ENCODE results near the gene PYCR2.
"Not testable (repeated sequence)": the region's sequence is repeated elsewhere in the genome, so short reads cannot be mapped to it uniquely, and the experiment has no call there.

PYCR2 gene

DNA sequence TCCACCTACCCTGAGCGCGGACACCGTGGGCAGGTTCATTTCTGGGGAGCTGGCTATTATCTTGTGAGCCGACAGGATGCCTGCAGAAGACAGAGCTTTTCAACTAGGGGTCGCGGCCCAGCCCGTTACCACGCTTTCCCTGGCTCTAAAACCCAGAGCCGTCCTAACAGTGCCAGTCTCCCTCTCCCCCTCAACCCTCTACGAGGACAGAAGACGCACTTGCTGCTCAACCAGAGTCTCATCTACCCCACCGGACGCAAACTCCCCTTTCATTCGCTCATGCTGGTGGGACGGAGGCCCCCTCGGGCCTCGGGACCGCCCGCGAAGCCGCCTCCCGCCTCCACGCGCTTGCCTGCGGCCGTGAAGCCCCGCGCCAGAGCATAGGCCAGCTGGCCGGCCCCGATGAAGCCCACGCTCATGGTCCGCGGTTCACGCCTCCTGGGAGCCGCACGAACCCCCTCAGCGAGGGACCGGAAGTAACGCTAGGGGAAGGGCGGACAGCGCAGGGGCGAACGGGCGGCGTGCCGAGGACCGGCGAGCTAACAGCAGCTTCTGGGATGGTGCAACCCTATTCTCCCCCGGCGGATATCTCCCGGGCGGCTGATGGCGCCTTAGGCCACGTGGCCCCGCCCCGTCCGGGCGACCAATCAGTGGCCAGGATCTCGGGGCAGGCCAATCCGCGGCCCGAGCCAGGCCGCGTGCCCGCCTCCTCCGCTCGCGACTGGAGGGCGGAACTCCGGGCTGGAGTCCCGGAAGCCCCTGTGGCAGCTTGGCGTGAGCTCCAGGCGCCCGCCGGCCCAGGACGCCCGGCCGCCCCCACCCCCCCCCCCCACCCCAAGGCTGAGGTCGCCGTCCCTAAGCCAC is at the start of gene PYCR2:
Gene PYCR2, minus strand, starts transcription at position 559 of the 864 bp plus-strand sequence. Its CDS starts 140 bp downstream, at position 419.
- H3K9ac ChIP-seq (ENCODE audit: low read length): peak within 1 kb of the TSS; percentile 57
- peaks cover 13% of the 10 kb centered on the region for H3K4me1 ChIP-seq (ENCODE audit: control insufficient read depth, insufficient read depth, low read length)
- H3K4me3 ChIP-seq (ENCODE audit: low read length): peak within 1 kb of the TSS; percentile 84
- H3K36me3 ChIP-seq (ENCODE audit: control insufficient read depth, insufficient read depth, low read length): peaks cover 8% of the 10 kb centered on the region
- peak within 1 kb of the TSS; percentile 94 for H3K27ac ChIP-seq (ENCODE audit: low read depth, low read length)
- no peaks in the 10 kb centered on the region for H3K27me3 ChIP-seq (ENCODE audit: control insufficient read depth, insufficient read depth, low read length)

DNA sequence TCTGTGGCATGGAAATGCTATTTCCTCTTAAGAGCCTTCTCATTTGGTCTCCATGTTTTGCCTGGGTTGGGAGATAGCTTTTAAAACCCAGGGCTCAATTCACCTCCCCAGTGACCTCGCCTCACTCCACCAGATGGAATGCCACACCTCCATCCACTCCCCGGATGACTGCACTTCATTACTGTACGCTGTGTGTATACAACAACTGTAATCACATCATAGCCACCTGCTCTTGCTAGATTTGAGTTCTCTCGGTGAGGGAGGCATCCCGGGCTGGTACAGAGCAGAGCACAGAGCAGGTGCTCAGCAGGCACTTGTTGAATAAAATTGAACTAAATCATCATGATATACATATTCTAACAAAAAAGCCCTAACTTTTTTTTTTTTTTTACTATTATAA is 49.1 kb upstream of the PYCR2 start:
- no peak overlapping the region for H3K27ac ChIP-seq (ENCODE audit: low read depth, low read length)
- no peak overlapping the region for H3K9ac ChIP-seq (ENCODE audit: low read length)
- H3K4me3 ChIP-seq (ENCODE audit: low read length): no peak overlapping the region
- peaks cover 2% of the 10 kb centered on the region for H3K4me1 ChIP-seq (ENCODE audit: control insufficient read depth, insufficient read depth, low read length)
- peaks cover 3% of the 10 kb centered on the region for H3K36me3 ChIP-seq (ENCODE audit: control insufficient read depth, insufficient read depth, low read length)
- no peaks in the 10 kb centered on the region for H3K27me3 ChIP-seq (ENCODE audit: control insufficient read depth, insufficient read depth, low read length)

GRCh38 chr1:225972344-225973152 is 48.5 kb upstream of the PYCR2 start:
- no peak overlapping the region for H3K9ac ChIP-seq (ENCODE audit: low read length)
- no peaks in the 10 kb centered on the region for H3K27me3 ChIP-seq (ENCODE audit: control insufficient read depth, insufficient read depth, low read length)
- no peak overlapping the region for H3K4me3 ChIP-seq (ENCODE audit: low read length)
- peaks cover under 1% of the 10 kb centered on the region for H3K36me3 ChIP-seq (ENCODE audit: control insufficient read depth, insufficient read depth, low read length)
- peaks cover 2% of the 10 kb centered on the region for H3K4me1 ChIP-seq (ENCODE audit: control insufficient read depth, insufficient read depth, low read length)
- H3K27ac ChIP-seq (ENCODE audit: low read depth, low read length): no peak overlapping the region

- H3K4me3 ChIP-seq (ENCODE audit: low read length); H3K9ac ChIP-seq (ENCODE audit: low read length); H3K27me3 ChIP-seq (ENCODE audit: control insufficient read depth, insufficient read depth, low read length); H3K4me1 ChIP-seq (ENCODE audit: control insufficient read depth, insufficient read depth, low read length); H3K27ac ChIP-seq (ENCODE audit: low read depth, low read length); H3K36me3 ChIP-seq (ENCODE audit: control insufficient read depth, insufficient read depth, low read length): not testable (repeated sequence)
Observed at GRCh38 chr1:225970592-225971157, 46.6 kb upstream of the PYCR2 start.

DNA sequence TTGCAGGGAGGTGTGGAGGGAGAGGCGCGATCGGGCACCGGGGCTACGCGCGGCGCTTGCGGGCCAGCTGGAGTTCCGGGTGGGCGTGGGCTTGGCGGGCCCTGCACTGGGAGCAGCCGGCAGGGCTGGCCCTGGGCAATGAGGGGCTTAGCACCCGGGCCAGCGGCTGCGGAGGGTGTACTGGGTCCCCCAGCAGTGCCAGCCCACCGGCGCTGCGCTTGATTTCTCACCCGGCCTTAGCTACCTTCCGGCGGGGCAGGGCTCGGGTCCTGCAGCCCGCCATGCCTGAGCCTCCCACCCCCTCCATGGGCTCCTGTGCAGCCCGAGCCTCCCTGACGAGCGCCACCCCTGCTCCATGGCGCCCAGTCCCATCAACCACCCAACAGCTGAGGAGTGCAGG is 45.7 kb upstream of the PYCR2 start:
- H3K27me3 ChIP-seq (ENCODE audit: control insufficient read depth, insufficient read depth, low read length); H3K9ac ChIP-seq (ENCODE audit: low read length); H3K36me3 ChIP-seq (ENCODE audit: control insufficient read depth, insufficient read depth, low read length); H3K27ac ChIP-seq (ENCODE audit: low read depth, low read length); H3K4me1 ChIP-seq (ENCODE audit: control insufficient read depth, insufficient read depth, low read length); H3K4me3 ChIP-seq (ENCODE audit: low read length): not testable (repeated sequence)

DNA sequence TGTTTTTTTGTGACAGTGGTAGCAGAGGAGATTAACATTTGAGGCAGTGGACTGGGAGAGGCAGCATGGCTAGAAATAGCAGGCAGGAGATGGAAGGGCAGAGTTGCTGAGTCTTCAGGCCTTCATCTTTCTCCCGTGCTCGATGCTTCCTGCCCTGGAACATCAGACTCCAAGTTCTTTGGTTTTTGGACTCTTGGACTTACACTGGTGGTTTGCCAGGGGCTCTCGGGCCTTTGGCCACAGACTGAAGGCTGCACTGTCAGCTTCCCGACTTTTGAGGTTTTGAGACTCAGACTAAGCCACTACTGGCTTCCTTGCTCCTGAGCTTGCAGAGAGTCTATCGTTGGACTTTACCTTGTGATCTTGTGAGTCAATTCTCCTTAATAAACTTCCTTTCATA is 41.2 kb upstream of the PYCR2 start:
- Histone ChIP-seq H3K9ac (ENCODE audit: low read length) (no peak overlapping the region), H3K27ac (ENCODE audit: low read depth, low read length) (no peak overlapping the region), H3K4me1 (ENCODE audit: control insufficient read depth, insufficient read depth, low read length) (no peaks in the 10 kb centered on the region), H3K4me3 (ENCODE audit: low read length) (no peak overlapping the region), H3K36me3 (ENCODE audit: control insufficient read depth, insufficient read depth, low read length) (no peaks in the 10 kb centered on the region), H3K27me3 (ENCODE audit: control insufficient read depth, insufficient read depth, low read length) (no peaks in the 10 kb centered on the region)

GRCh38 chr1:225963735-225964530 is 39.9 kb upstream of the PYCR2 start:
- H3K9ac ChIP-seq (ENCODE audit: low read length): no peak overlapping the region

GRCh38 chr1:225962440-225962975 is 38.5 kb upstream of the PYCR2 start:
- no peak overlapping the region for H3K9ac ChIP-seq (ENCODE audit: low read length)
- H3K36me3 ChIP-seq (ENCODE audit: control insufficient read depth, insufficient read depth, low read length): no peaks in the 10 kb centered on the region
- H3K27ac ChIP-seq (ENCODE audit: low read depth, low read length): no peak overlapping the region
- no peak overlapping the region for H3K4me3 ChIP-seq (ENCODE audit: low read length)
- H3K4me1 ChIP-seq (ENCODE audit: control insufficient read depth, insufficient read depth, low read length): no peaks in the 10 kb centered on the region
- no peaks in the 10 kb centered on the region for H3K27me3 ChIP-seq (ENCODE audit: control insufficient read depth, insufficient read depth, low read length)

More at GRCh38 chr1:225963735-225964530, 39.9 kb upstream of the PYCR2 start:
- Histone ChIP-seq H3K36me3 (ENCODE audit: control insufficient read depth, insufficient read depth, low read length) (no peaks in the 10 kb centered on the region), H3K27me3 (ENCODE audit: control insufficient read depth, insufficient read depth, low read length) (no peaks in the 10 kb centered on the region), H3K4me3 (ENCODE audit: low read length) (no peak overlapping the region), H3K4me1 (ENCODE audit: control insufficient read depth, insufficient read depth, low read length) (no peaks in the 10 kb centered on the region), H3K27ac (ENCODE audit: low read depth, low read length) (no peak overlapping the region)

GRCh38 chr1:225961659-225962439 is 37.8 kb upstream of the PYCR2 start:
- no peak overlapping the region for H3K9ac ChIP-seq (ENCODE audit: low read length)
- H3K4me3 ChIP-seq (ENCODE audit: low read length): no peak overlapping the region
- H3K27me3 ChIP-seq (ENCODE audit: control insufficient read depth, insufficient read depth, low read length): no peaks in the 10 kb centered on the region
- H3K27ac ChIP-seq (ENCODE audit: low read depth, low read length): no peak overlapping the region
- no peaks in the 10 kb centered on the region for H3K36me3 ChIP-seq (ENCODE audit: control insufficient read depth, insufficient read depth, low read length)
- no peaks in the 10 kb centered on the region for H3K4me1 ChIP-seq (ENCODE audit: control insufficient read depth, insufficient read depth, low read length)

DNA sequence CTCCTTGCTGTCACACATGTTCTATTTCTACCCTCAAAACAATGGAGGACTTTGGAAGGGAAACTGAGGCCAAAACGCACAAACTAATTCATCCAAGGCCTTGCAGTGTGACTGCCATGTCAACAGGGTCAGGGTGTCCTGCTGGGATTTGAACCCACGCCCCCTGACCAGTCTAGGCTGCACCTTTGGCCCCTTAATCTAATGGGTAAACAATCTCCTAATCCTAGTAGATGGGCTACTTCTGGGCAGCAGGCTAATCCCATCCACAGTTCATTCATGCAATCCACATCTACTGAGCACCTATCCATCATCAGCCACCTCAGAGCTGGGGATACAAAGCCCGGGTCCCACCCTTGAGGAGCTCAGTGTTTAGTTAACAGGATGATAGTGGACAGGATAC is 34.0 kb upstream of the PYCR2 start:
- Histone ChIP-seq H3K36me3 (ENCODE audit: control insufficient read depth, insufficient read depth, low read length) (no peaks in the 10 kb centered on the region), H3K9ac (ENCODE audit: low read length) (no peak overlapping the region), H3K27me3 (ENCODE audit: control insufficient read depth, insufficient read depth, low read length) (no peaks in the 10 kb centered on the region), H3K4me3 (ENCODE audit: low read length) (no peak overlapping the region), H3K27ac (ENCODE audit: low read depth, low read length) (no peak overlapping the region), H3K4me1 (ENCODE audit: control insufficient read depth, insufficient read depth, low read length) (no peaks in the 10 kb centered on the region)

- no peaks in the 10 kb centered on the region for H3K36me3 ChIP-seq (ENCODE audit: control insufficient read depth, insufficient read depth, low read length)
- no peak overlapping the region for H3K27ac ChIP-seq (ENCODE audit: low read depth, low read length)
- H3K27me3 ChIP-seq (ENCODE audit: control insufficient read depth, insufficient read depth, low read length): no peaks in the 10 kb centered on the region
- no peak overlapping the region for H3K9ac ChIP-seq (ENCODE audit: low read length)
- no peak overlapping the region for H3K4me3 ChIP-seq (ENCODE audit: low read length)
- H3K4me1 ChIP-seq (ENCODE audit: control insufficient read depth, insufficient read depth, low read length): no peaks in the 10 kb centered on the region
Observed at GRCh38 chr1:225954753-225955152, 30.7 kb upstream of the PYCR2 start.

Measured in rectal smooth muscle tissue (tissue), 1 donor.